Endothelial cell of umbilical vein (primary cell): ENCODE data around the gene GATA1. TPM values are rescaled to one million over a fixed set of nuclear protein-coding genes. Genes with fewer than 3 reads are reported as not detected.

Experiments used
- BruUV-seq: library from RNA; stranded (reverse); fragments of 400-500 nt; replicated peaks from 2 replicates; lab custom pipeline; 2021; lab: Mats Ljungman, UMichigan
- CTCF ChIA-PET: fragments of 300-600, 350-600 bp; sonication (Branson Sonifier 250); formaldehyde crosslinking; loops from one replicate; lab custom pipeline; 2021; ENCODE audit warnings: antibody characterized with exemption, inconsistent platforms; lab: Charles Lee
- POLR2A ChIA-PET: fragments of 300-600, 350-600 bp; sonication (Branson Sonifier 250); formaldehyde crosslinking; loops from one replicate; lab custom pipeline; 2021; ENCODE audit warnings: antibody characterized with exemption, inconsistent platforms; lab: Charles Lee
- DNase-seq: peaks from one replicate; pipeline ENCODE4 v3.0.0-alpha.2; 2011; ENCODE audit warnings: low read depth, low spot score
- FAIRE-seq: peaks from 2 replicates; lab custom pipeline; 2011; peaks lifted over from hg19 to GRCh38; lab: Jason Lieb, UNC
- H2AFZ ChIP-seq: 2 replicates; pipeline ENCODE4 v1.6.0; 2012; ENCODE audit warnings: low read depth, low read length, control low read depth, inconsistent platforms
- H3K27ac ChIP-seq: 2 replicates; pipeline ENCODE4 v1.5.1; 2011; ENCODE audit warnings: low read depth, mild to moderate bottlenecking, control low read depth, low read length, moderate library complexity; ENCODE audit not compliant: insufficient read depth
- H3K27me3 ChIP-seq, 2 experiments: 2 replicates each; pipeline versions ENCODE4 v1.6.0 to v1.6.1; 2011; ENCODE audit warnings: low read length in 2 of 2, mixed read lengths in 1 of 2; ENCODE audit not compliant: control insufficient read depth in 2 of 2, insufficient read depth in 2 of 2
- H3K36me3 ChIP-seq, 2 experiments: 2 replicates in 1 of 2; 3 replicates in 1 of 2; pipeline ENCODE4 v1.5.1; 2011; ENCODE audit warnings: low read length in 2 of 2, mild to moderate bottlenecking in 1 of 2, moderate library complexity in 1 of 2; ENCODE audit not compliant: control insufficient read depth in 2 of 2, insufficient read depth in 2 of 2; ENCODE audit errors: extremely low read depth in 1 of 2
- H3K4me1 ChIP-seq: 3 replicates; pipeline ENCODE4 v1.5.1; 2011; ENCODE audit warnings: mild to moderate bottlenecking, low read length; ENCODE audit not compliant: control insufficient read depth, insufficient read depth; ENCODE audit errors: extremely low read depth
- H3K4me2 ChIP-seq: 2 replicates; pipeline ENCODE4 v1.6.1; 2011; ENCODE audit warnings: low read length, control low read depth, mixed read lengths; ENCODE audit not compliant: insufficient read depth
- H3K4me3 ChIP-seq, 3 experiments: fragments of 200-600 bp in 1 of 3; sonication (generic), shearing (Covaris generic) in 1 of 3; replicated peaks in 1 of 3; 2 replicates each; pipeline ENCODE4 v1.5.1; 2011 to 2016; ENCODE audit warnings: control low read depth in 3 of 3, low read length in 3 of 3, mild to moderate bottlenecking in 2 of 3, inconsistent platforms in 1 of 3, low read depth in 1 of 3, moderate library complexity in 1 of 3; ENCODE audit not compliant: insufficient read depth in 1 of 3
- H3K79me2 ChIP-seq: 2 replicates; pipeline ENCODE4 v1.6.0; 2012; ENCODE audit warnings: low read length, inconsistent platforms; ENCODE audit not compliant: control insufficient read depth, insufficient read depth
- H3K9ac ChIP-seq: replicated peaks from 2 replicates; pipeline ENCODE3; 2011; ENCODE audit warnings: low read length, control low read depth; ENCODE audit not compliant: insufficient read depth; ENCODE audit errors: extremely low read depth
- H3K9me1 ChIP-seq: replicated peaks from 3 replicates; pipeline ENCODE4 v1.6.0; 2011; ENCODE audit warnings: mild to moderate bottlenecking, low read length; ENCODE audit not compliant: control insufficient read depth, insufficient read depth; ENCODE audit errors: extremely low read depth
- H3K9me3 ChIP-seq: replicated peaks from 2 replicates; pipeline ENCODE4 v1.5.1; 2012; ENCODE audit warnings: low read length, inconsistent platforms; ENCODE audit not compliant: control insufficient read depth, insufficient read depth
- H4K20me1 ChIP-seq: replicated peaks from 2 replicates; pipeline ENCODE3; 2011; ENCODE audit warnings: mild to moderate bottlenecking, low read length; ENCODE audit not compliant: control insufficient read depth, insufficient read depth; ENCODE audit errors: extremely low read depth
- EZH2 ChIP-seq: IDR thresholded peaks from 2 replicates; pipeline ENCODE4 v1.6.1; 2012; ENCODE audit warnings: borderline replicate concordance, low read depth, mild to moderate bottlenecking, moderate library complexity, low read length, inconsistent platforms; ENCODE audit not compliant: severe bottlenecking
- GATA2 ChIP-seq: IDR thresholded peaks from 2 replicates; pipeline ENCODE4 v1.7.0; 2011; ENCODE audit warnings: low read depth, mild to moderate bottlenecking, moderate library complexity, mixed read lengths, low read length; ENCODE audit not compliant: insufficient read length, insufficient read depth
- JUN ChIP-seq: IDR thresholded peaks from 2 replicates; pipeline ENCODE4 v1.6.1; 2011; ENCODE audit warnings: borderline replicate concordance, low read depth; ENCODE audit not compliant: insufficient read length, insufficient read depth
- MAX ChIP-seq: IDR thresholded peaks from 2 replicates; pipeline ENCODE4 v1.6.1; 2011; ENCODE audit not compliant: insufficient read depth, insufficient read length
- POLR2A ChIP-seq: IDR thresholded peaks from 2 replicates; pipeline ENCODE4 v1.6.1; 2012; ENCODE audit warnings: low read depth, mild to moderate bottlenecking, control low read depth, low read length
- POLR2AphosphoS5 ChIP-seq: IDR thresholded peaks from 2 replicates; pipeline ENCODE4 v1.6.1; 2012; ENCODE audit warnings: low read depth, mild to moderate bottlenecking, control low read depth, low read length, moderate library complexity; ENCODE audit not compliant: insufficient read depth
- dilution Hi-C: fragments of 300-500 bp; cut with MboI; formaldehyde crosslinking; loops from one replicate; pipeline ENCODE4 v1.15.0; 2019; ENCODE audit warnings: low sequenced_read_pairs; ENCODE audit not compliant: extremely low pct_ligation_motif_present
- intact Hi-C: fragments of 100-400 bp; cut with micrococcal nuclease; formaldehyde crosslinking; loops from one replicate; pipeline ENCODE4 v1.10.0; 2022
- polyA plus RNA-seq, 4 experiments: library from polyadenylated mRNA; depleted of rRNA in 3 of 4; stranded (reverse) in 3 of 4; unstranded in 1 of 4; fragments of >200 nt; gene quantifications; 2 replicates each; pipeline versions ENCODE4 v1.2.1 to v1.2.3, GENCODE V29; 2011 to 2012; ENCODE audit warnings: missing spikeins in 1 of 4
- total RNA-seq: library from RNA; stranded (reverse); gene quantifications from 2 replicates; pipeline ENCODE4 v1.2.3, GENCODE V29; 2021

GATA1 gene
- total and polyA plus RNA-seq, 2 donors (not counting 3 experiments of a cell fraction or from before 2014, with no cell fraction given), result not detected

GRCh38 chrX:48737213-48737938 is 49.0 kb upstream of the GATA1 start:
- ChIA-PET POLR2A (interaction anchor here (0.7 to 1.4 kb wide), 3 partner anchors 64 to 221 kb away, joined by 3 to 5 read pairs (median 3); partner anchors contain the start of genes HDAC6, PQBP1 and TIMM17B), CTCF (interaction anchor here (1.0 kb wide), 1 partner anchor 89 kb away, joined by 3 read pairs; no protein-coding TSS in a partner anchor)
- Histone ChIP-seq H3K4me2 (peak overlapping the region; percentile 39), H3K4me1 (peaks cover 3% of the 10 kb centered on the region), H3K27ac (peak overlapping the region; percentile 64), H3K9me1 (no peaks in the 10 kb centered on the region), H3K36me3 (no peaks in the 10 kb centered on the region), H3K27me3 (no peaks in the 10 kb centered on the region), H2AFZ (peak overlapping the region; percentile 51), H3K9ac (peak overlapping the region; percentile 66), H3K4me3 (peak overlapping the region; percentile 11 to 58 (median 45)), H3K9me3 (no peaks in the 10 kb centered on the region), H3K79me2 (no peaks in the 10 kb centered on the region), H4K20me1 (no peaks in the 10 kb centered on the region)
- peak; percentile 95 for DNase-seq
- dilution Hi-C loops (no loop called here), intact Hi-C loops (loop anchor here (1.0 to 2.0 kb wide), 4 partner anchors 41 to 160 kb away; partner anchors contain the start of genes PQBP1, SUV39H1 and TIMM17B)
- TF ChIP-seq MAX (no peak), POLR2AphosphoS5 (peak; percentile 73), EZH2 (no peak), POLR2A (peak; percentile 75), JUN (no peak), GATA2 (no peak)
- FAIRE-seq, result peak; percentile 99
- TSS peak; percentile 100 for BruUV-seq
